ENCODE data around the gene RNU5B-1. TPM values are rescaled to one million over a fixed set of nuclear protein-coding genes. Genes with fewer than 3 reads are reported as not detected.

RNU5B-1 gene
- total and polyA plus RNA-seq, 2 of the 4 experiments (the other 2 are of a cell fraction), result not detected

DNA sequence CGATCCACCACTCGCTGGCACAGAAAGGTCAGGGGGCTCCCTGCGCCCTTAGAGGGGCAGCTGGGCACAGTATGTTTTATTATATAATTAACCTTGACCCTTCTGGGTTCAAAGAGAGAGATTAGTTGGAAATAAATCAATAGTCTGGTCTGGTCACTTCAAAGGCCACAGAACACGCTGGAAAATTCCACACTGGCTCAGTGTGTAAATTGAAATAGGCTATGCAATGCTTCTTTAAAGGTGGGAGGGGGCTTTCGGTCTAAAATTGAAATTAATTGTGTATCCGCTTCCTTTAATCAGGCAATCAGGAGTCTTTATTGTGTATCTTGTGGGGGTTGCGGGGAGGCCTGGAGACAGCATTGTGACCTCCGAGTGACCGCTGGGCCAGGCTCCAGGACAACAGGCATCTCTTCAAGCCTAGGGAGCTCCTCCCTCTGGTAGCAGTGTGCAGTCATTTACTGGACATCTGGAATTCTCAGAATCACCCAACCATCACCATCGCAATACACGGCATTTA lies 8.0 kb downstream of the RNU5B-1 start:
- no peak overlapping the region for H2BK120ac ChIP-seq (ENCODE audit: low read depth, low read length)
- intact Hi-C loops (cut with micrococcal nuclease) (no loop called here), in situ Hi-C loops (cut with MboI; ENCODE audit: low sequenced_read_pairs) (no loop called here), dilution Hi-C loops (cut with HindIII; ENCODE audit: low sequenced_read_pairs, unreplicated experiment) (no loop called here)
- no peak overlapping the region for H3K56ac ChIP-seq (ENCODE audit: extremely low read depth, insufficient read depth, low read length)
- TF ChIP-seq FOS (IDR thresholded peaks at IDR 0.05; ENCODE audit: low read depth, low read length), result no peak
- no peak for TF ChIP-seq MAZ (IDR thresholded peaks at IDR 0.05; ENCODE audit: borderline replicate concordance, low read depth, low read length)
- TF ChIP-seq, protein P1, sequence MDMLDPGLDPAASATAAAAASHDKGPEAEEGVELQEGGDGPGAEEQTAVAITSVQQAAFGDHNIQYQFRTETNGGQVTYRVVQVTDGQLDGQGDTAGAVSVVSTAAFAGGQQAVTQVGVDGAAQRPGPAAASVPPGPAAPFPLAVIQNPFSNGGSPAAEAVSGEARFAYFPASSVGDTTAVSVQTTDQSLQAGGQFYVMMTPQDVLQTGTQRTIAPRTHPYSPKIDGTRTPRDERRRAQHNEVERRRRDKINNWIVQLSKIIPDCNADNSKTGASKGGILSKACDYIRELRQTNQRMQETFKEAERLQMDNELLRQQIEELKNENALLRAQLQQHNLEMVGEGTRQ (IDR thresholded peaks at IDR 0.05; ENCODE audit: low read depth, low read length), result no peak
- TF ChIP-seq BHLHE40 (IDR thresholded peaks at IDR 0.05; ENCODE audit: low read depth, low read length), result no peak
- H3K14ac ChIP-seq (replicated peaks; ENCODE audit: low read depth, low read length), result no peak overlapping the region
- no peak overlapping the region for H2AFZ ChIP-seq (replicated peaks; ENCODE audit: low read length, poor library complexity)
- H3K9ac ChIP-seq (ENCODE audit: low read depth, low read length), result no peak overlapping the region
- H3K9me3 ChIP-seq (ENCODE audit: control insufficient read depth, insufficient read depth, low read length), result no peaks in the 10 kb centered on the region
- no TSS peak for BruUV-seq (replicated peaks)
- ChIA-PET CTCF (no interaction called here), POLR2A (ENCODE audit: unreplicated experiment) (interaction anchor here (1.2 kb wide), 1 partner anchor 8 kb away, joined by 3 read pairs; the partner anchor contains the start of gene RNU5B-1)
- H3K27ac ChIP-seq (ENCODE audit: insufficient read depth, low read length), result no peak overlapping the region
- no peak overlapping the region for H2BK5ac ChIP-seq (ENCODE audit: low read depth, low read length, poor library complexity, severe bottlenecking)
- peaks cover 3% of the 10 kb centered on the region; the same call in 1 of the 2 replicates for H4K20me1 ChIP-seq (ENCODE audit: insufficient read depth, low read length)
- no peak overlapping the region for H3K18ac ChIP-seq (ENCODE audit: low read depth, low read length)
- no peak overlapping the region for H4K5ac ChIP-seq (ENCODE audit: low read depth, low read length)
- H2AK9ac ChIP-seq (replicated peaks; ENCODE audit: low read depth, low read length, poor library complexity), result no peak overlapping the region
- no peak overlapping the region for H2AK5ac ChIP-seq (ENCODE audit: low read depth, low read length)
- no peak overlapping the region for H2BK20ac ChIP-seq (ENCODE audit: low read depth, low read length)
- ATAC-seq (ENCODE audit: low read depth) (no peak), DNase-seq (no peak)
- H3K4me3 ChIP-seq (ENCODE audit: insufficient read depth, low read depth, low read length), result no peak overlapping the region
- H3K4me1 ChIP-seq (ENCODE audit: control insufficient read depth, insufficient read depth, low read length), result peaks cover 11% of the 10 kb centered on the region
- no peak overlapping the region for H3K4me2 ChIP-seq (ENCODE audit: low read depth, low read length)
- H3K36me3 ChIP-seq (ENCODE audit: control insufficient read depth, insufficient read depth, low read length), result no peaks in the 10 kb centered on the region
- H3K79me1 ChIP-seq (ENCODE audit: low read depth in 1 of 2, low read length in 2 of 2), result no peaks in the 10 kb centered on the region
- H3K23ac ChIP-seq (ENCODE audit: low read depth, low read length), result no peak overlapping the region
- WGBS, 2 experiments (ENCODE audit: extremely low coverage in 2 of 2, insufficient read length in 1 of 2), result 40% methylated on average over 1 of the region's 11 CpGs; no CpG with 5 or more reads in 1 of the 2 experiments
- H3K27me3 ChIP-seq (ENCODE audit: control insufficient read depth, insufficient read depth, low read length), result peaks cover 4% of the 10 kb centered on the region; the same call in 1 of the 2 replicates
- H2BK15ac ChIP-seq (ENCODE audit: low read depth, low read length), result no peak overlapping the region
- H4K8ac ChIP-seq (ENCODE audit: low read depth in 2 of 2, low read length in 2 of 2), result no peak overlapping the region
- H4K91ac ChIP-seq (ENCODE audit: insufficient read depth, low read depth, low read length), result no peak overlapping the region
- 0 out of 2 replicates have a peak, but pooled peaks cover 3% of the 10 kb centered on the region for H3K9me1 ChIP-seq (ENCODE audit: insufficient read depth, low read length)
- H3K4ac ChIP-seq (ENCODE audit: low read depth, low read length), result no peak overlapping the region
